A673 (cell line): ENCODE data around the gene SPSB3.

Experiments used
- EZH2 ChIP-seq: fragments of 200-600 bp; sonication (generic); IDR thresholded peaks from 2 replicates; pipeline ENCODE4 v1.6.1; 2017; ENCODE audit warnings: borderline replicate concordance, low read depth, mild to moderate bottlenecking, mixed read lengths, antibody characterized with exemption, low read length; ENCODE audit not compliant: poor library complexity, severe bottlenecking
- TF ChIP-seq, protein P1 (sequence below): fragments of 300-800, 200-600 bp; sonication (generic); conservative IDR thresholded peaks from 2 replicates; pipeline ENCODE4 v1.5.1; 2017; ENCODE audit warnings: low read depth, mild to moderate bottlenecking, antibody characterized with exemption, low read length, moderate library complexity, mixed read lengths

DNA sequence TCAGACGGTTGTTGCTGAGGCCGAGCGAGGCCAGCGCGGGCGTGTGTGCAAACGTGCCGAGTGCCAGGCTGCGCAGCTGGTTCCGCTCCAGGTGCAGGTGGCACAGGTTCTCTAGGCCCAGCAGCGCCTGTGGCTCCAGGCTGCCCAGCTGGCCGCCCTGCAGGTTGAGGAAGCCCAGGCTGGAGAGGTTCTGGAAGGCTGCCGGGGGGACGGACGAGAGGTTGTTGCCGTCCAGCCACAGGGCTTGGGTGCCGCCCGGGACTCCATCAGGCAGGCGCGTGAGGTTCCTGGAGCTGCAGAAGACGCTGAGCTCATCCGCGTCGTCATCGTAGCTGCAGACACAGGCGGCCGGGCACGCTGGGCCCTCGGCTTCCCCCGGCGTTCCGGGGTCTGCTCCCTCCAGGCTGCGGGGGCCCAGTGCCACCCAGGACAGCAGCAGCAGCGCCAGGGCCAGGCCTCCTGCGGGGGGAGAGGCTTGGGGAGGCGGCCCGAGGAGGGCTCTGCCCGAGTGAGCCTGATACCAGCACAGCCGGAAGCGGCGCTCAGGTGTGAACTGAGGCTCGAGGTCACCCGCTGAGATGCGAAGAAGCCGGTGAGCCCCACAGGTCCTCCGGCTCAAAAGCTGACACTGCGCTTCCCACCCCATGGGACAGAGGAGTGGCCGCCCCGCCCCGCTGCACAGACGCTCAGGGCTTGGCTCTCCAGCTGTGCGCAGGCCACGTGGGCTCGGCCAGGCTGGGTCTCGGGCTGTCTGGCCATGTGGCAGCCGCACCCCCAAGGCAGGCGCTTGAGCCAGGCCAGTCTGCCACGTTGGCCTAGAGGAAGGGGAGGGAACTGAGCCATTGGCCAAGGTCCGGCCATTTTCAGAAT, 9.8 kb upstream of the SPSB3 start:
- TF ChIP-seq, protein P1, sequence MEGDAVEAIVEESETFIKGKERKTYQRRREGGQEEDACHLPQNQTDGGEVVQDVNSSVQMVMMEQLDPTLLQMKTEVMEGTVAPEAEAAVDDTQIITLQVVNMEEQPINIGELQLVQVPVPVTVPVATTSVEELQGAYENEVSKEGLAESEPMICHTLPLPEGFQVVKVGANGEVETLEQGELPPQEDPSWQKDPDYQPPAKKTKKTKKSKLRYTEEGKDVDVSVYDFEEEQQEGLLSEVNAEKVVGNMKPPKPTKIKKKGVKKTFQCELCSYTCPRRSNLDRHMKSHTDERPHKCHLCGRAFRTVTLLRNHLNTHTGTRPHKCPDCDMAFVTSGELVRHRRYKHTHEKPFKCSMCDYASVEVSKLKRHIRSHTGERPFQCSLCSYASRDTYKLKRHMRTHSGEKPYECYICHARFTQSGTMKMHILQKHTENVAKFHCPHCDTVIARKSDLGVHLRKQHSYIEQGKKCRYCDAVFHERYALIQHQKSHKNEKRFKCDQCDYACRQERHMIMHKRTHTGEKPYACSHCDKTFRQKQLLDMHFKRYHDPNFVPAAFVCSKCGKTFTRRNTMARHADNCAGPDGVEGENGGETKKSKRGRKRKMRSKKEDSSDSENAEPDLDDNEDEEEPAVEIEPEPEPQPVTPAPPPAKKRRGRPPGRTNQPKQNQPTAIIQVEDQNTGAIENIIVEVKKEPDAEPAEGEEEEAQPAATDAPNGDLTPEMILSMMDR = no peak
- TF ChIP-seq EZH2 = no peak
